Activated CD4-positive, alpha-beta T cell treated with anti-CD3 and anti-CD28 coated beads, Interleukin-2, amount 50 U/mL, for 16 hours (primary cell): ENCODE data around the gene KCNN1.
"Not testable (repeated sequence)": the region's sequence is repeated elsewhere in the genome, so short reads cannot be mapped to it uniquely, and the experiment has no call there.

Experiments
- DNase-seq: peaks from one replicate; pipeline ENCODE4 v3.0.0-alpha.2; 2020

Gene KCNN1

GRCh38 chr19:17966550-17967256 lies at the start of gene KCNN1:
Gene KCNN1 (plus strand): TSS chr19:17967107. CDS start chr19:17973889, 6,782 bp downstream.
- no peak for DNase-seq

- DNase-seq: not testable (repeated sequence)
Measured at GRCh38 chr19:17918151-17918550, 48.8 kb upstream of the KCNN1 start.

GRCh38 chr19:17919122-17919521 lies 47.8 kb upstream of the KCNN1 start:
- DNase-seq: not testable (repeated sequence)

GRCh38 chr19:17920527-17920926 lies 46.4 kb upstream of the KCNN1 start:
- DNase-seq: no peak

GRCh38 chr19:17922138-17922537 lies 44.8 kb upstream of the KCNN1 start:
- DNase-seq: no peak

- DNase-seq: no peak
Measured at GRCh38 chr19:17926044-17926443, 40.9 kb upstream of the KCNN1 start.

GRCh38 chr19:17929056-17929455 lies 37.9 kb upstream of the KCNN1 start:
- DNase-seq: peak; percentile 52

- no peak for DNase-seq
Measured at GRCh38 chr19:17931532-17932191, 35.2 kb upstream of the KCNN1 start.

- peak; percentile 95 for DNase-seq
Measured at GRCh38 chr19:17932485-17933338, 34.2 kb upstream of the KCNN1 start, which contains the start of gene CCDC124. Gene CCDC124 (plus strand): TSS chr19:17933015. CDS start chr19:17936421, 3,406 bp downstream.

- no peak for DNase-seq
Measured at GRCh38 chr19:17933414-17934129, 33.3 kb upstream of the KCNN1 start.

GRCh38 chr19:17936379-17936778 lies 30.5 kb upstream of the KCNN1 start:
- no peak for DNase-seq

GRCh38 chr19:17937371-17937900 lies 29.5 kb upstream of the KCNN1 start:
- DNase-seq: no peak

GRCh38 chr19:17938092-17938845 lies 28.6 kb upstream of the KCNN1 start:
- DNase-seq: peak; percentile 84

- no peak for DNase-seq
Measured at GRCh38 chr19:17942181-17942580, 24.7 kb upstream of the KCNN1 start.

GRCh38 chr19:17942582-17943273 lies 24.2 kb upstream of the KCNN1 start:
- DNase-seq: no peak

GRCh38 chr19:17943274-17944221 lies 23.4 kb upstream of the KCNN1 start:
- no peak for DNase-seq

GRCh38 chr19:17944301-17944700 lies 22.6 kb upstream of the KCNN1 start:
- no peak for DNase-seq

GRCh38 chr19:17946965-17947784 lies 19.7 kb upstream of the KCNN1 start:
- no peak for DNase-seq
